ENCODE measurements around the gene NCBP2L. TPM values are rescaled to one million over a fixed set of nuclear protein-coding genes. Genes with fewer than 3 reads are reported as not detected.

NCBP2L gene
- total and polyA plus RNA-seq, 12 donors, result 0.01 to 0.45 TPM; not detected in 10

DNA sequence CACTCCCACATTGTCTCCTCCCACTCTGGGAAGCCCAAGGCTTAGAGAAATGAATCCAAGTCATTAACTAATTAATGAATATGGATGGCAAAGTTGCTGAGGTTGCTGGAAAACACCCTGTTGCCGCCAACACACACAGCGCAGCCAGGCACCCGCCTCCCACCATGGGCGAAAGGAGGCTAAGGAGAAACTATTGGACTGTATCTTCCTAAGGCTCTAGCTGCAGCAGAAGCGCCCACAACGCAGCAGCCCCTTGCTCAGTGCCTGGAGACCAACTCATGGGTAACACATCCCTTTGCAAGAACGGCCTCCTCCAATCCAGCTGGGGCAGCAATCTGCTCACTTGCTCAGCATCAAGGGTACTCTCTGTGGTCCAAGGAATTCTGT, 36.1 kb upstream of the NCBP2L start:
- no peak for DNase-seq
- peaks cover 0 to 19% (median 0%) of the 10 kb centered on the region in 7 donors for H3K27me3 ChIP-seq
- H3K4me3 ChIP-seq, result peak overlapping the region in 3 of 10 donors; percentile 5 to 26 (median 20)
- H3K27ac ChIP-seq, result peak overlapping the region; percentile 53 to 93 (median 86)
- peaks cover 16 to 88% (median 52%) of the 10 kb centered on the region in 9 donors for H3K4me1 ChIP-seq
- intact Hi-C loops (cut with DNase I), result no loop called here
- no peaks in the 10 kb centered on the region for H3K9me3 ChIP-seq
- WGBS, 2 donors, result 43 to 50% methylated on average over 7 of the region's 7 CpGs
- TF ChIP-seq, protein P1, sequence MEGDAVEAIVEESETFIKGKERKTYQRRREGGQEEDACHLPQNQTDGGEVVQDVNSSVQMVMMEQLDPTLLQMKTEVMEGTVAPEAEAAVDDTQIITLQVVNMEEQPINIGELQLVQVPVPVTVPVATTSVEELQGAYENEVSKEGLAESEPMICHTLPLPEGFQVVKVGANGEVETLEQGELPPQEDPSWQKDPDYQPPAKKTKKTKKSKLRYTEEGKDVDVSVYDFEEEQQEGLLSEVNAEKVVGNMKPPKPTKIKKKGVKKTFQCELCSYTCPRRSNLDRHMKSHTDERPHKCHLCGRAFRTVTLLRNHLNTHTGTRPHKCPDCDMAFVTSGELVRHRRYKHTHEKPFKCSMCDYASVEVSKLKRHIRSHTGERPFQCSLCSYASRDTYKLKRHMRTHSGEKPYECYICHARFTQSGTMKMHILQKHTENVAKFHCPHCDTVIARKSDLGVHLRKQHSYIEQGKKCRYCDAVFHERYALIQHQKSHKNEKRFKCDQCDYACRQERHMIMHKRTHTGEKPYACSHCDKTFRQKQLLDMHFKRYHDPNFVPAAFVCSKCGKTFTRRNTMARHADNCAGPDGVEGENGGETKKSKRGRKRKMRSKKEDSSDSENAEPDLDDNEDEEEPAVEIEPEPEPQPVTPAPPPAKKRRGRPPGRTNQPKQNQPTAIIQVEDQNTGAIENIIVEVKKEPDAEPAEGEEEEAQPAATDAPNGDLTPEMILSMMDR (IDR thresholded peaks at IDR 0.05), result no peak
- H3K36me3 ChIP-seq, result no peaks in the 10 kb centered on the region
- peak in 4 of 8 donors; percentile 6 to 20 (median 12) for ATAC-seq

DNA sequence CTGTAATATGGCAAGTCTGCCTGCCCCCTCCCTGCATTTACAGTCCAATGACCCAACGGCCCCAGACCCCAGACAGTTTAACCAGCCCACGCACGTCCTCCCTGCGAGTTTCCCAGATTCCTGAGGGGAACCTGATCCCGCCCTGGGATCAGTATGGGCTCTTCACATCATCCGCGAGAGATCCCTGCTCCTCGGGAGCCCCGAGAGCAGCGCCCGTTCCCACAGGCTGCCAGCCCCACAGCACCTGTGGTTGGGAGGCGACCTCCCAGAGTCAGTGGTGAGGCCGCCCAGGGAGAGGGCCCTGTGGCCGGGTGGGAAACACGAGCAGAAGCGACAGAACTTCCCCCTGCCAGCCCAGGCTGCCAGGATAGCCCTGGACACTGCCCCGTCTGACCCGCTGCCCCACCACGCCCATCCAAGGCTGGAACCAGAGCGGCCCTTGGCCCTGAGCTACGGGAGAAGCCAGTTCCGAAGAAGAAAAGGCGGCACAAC, 34.8 kb upstream of the NCBP2L start:
- H3K36me3 ChIP-seq, result no peaks in the 10 kb centered on the region
- H3K27me3 ChIP-seq, result peaks cover 0 to 19% (median 0%) of the 10 kb centered on the region in 7 donors
- ATAC-seq (peak in 2 of 8 donors; percentile 2 to 14), DNase-seq (no peak)
- peaks cover 22 to 88% (median 59%) of the 10 kb centered on the region in 9 donors for H3K4me1 ChIP-seq
- peak overlapping the region; percentile 69 to 96 (median 88) for H3K27ac ChIP-seq
- intact Hi-C loops (cut with DNase I), result no loop called here
- TF ChIP-seq, protein P1 (IDR thresholded peaks at IDR 0.05), result no peak
- peak overlapping the region in 7 of 10 donors; percentile 14 to 30 (median 21) for H3K4me3 ChIP-seq
- no peaks in the 10 kb centered on the region for H3K9me3 ChIP-seq
- 56% methylated on average over 21 to 23 of the region's 23 CpGs for WGBS, 2 donors

DNA sequence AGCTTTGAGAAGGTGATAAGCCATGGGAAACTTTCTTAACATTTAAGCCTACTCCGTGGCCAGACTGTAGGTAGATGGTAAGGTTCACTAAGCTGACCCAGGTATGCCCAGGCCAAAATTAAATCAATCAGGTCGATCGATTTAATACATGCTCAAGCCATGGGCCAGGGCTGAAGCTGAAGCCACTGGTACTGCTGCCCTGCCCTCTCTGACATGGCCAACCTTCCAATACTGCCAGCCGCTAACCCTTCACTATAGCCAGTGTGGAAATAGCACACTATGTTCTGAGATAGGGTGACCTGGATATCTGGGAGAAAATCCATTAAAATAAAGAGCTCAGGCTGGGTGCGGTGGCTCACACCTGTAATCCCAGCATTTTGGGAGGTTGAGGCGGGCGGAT, 33.5 kb upstream of the NCBP2L start:
- intact Hi-C loops (cut with DNase I), result no loop called here
- H3K9me3 ChIP-seq, result no peaks in the 10 kb centered on the region
- no peaks in the 10 kb centered on the region for H3K36me3 ChIP-seq
- peaks cover 22 to 83% (median 52%) of the 10 kb centered on the region in 9 donors for H3K4me1 ChIP-seq
- no peak overlapping the region for H3K4me3 ChIP-seq
- peak overlapping the region in 1 of 10 donors; percentile 92 for H3K27ac ChIP-seq
- DNase-seq (no peak), ATAC-seq (no peak)
- TF ChIP-seq, protein P1 (IDR thresholded peaks at IDR 0.05), result no peak
- WGBS, 2 donors, result 96 to 99% methylated on average over 7 of the region's 7 CpGs
- peaks cover 0 to 23% (median 0%) of the 10 kb centered on the region in 7 donors for H3K27me3 ChIP-seq

DNA sequence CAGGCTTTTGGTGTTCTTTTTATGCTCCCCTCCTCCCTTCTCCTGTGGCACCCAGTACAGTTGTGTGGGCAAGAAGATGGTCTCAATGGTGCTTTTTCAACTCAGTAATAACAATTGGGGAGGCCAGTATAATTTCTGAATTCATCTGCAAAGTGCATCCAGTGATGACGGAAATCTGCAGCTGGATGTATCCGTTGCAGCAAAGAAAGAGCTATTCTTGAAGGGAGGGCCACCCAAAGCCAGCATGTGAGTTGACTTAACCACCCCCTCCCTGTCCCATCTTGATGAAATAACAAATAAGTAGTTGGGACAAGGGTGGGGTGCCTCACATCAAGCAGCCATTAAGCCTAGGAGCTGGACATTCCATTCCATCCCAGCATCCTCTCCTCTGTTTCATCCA, 32.7 kb upstream of the NCBP2L start:
- Histone ChIP-seq H3K27ac (no peak overlapping the region), H3K4me1 (peaks cover 22 to 78% (median 48%) of the 10 kb centered on the region in 9 donors), H3K27me3 (peaks cover 0 to 23% (median 0%) of the 10 kb centered on the region in 7 donors), H3K36me3 (no peaks in the 10 kb centered on the region), H3K9me3 (no peaks in the 10 kb centered on the region), H3K4me3 (no peak overlapping the region)
- no peak for ATAC-seq
- TF ChIP-seq, protein P1 (IDR thresholded peaks at IDR 0.05), result no peak
- WGBS, 2 donors, result 80 to 84% methylated on average over 2 of the region's 2 CpGs
- DNase-seq, result no peak
- intact Hi-C loops (cut with DNase I), result no loop called here

Data from heart right ventricle (tissue), 16 donors.